Measurements from ENCODE around the gene PDIA5.

Gene PDIA5

GRCh38 chr3:123055352-123055751 lies 11.5 kb upstream of the PDIA5 start:
- no peak for TF ChIP-seq CTCF (IDR thresholded peaks at IDR 0.05; ENCODE audit: low read depth, low read length, missing control alignments)
- no peak for DNase-seq (ENCODE audit: low read depth)
- in situ Hi-C loops (cut with HindIII; ENCODE audit: low sequenced_read_pairs): no loop called here
- H3K4me3 ChIP-seq (ENCODE audit: low read depth, low read length): no peak overlapping the region

GRCh38 chr3:123058505-123058904 lies 8.3 kb upstream of the PDIA5 start:
- no peak for TF ChIP-seq CTCF (IDR thresholded peaks at IDR 0.05; ENCODE audit: low read depth, low read length, missing control alignments)
- in situ Hi-C loops (cut with HindIII; ENCODE audit: low sequenced_read_pairs): no loop called here

GRCh38 chr3:123060054-123060453 lies 6.8 kb upstream of the PDIA5 start:
- no peak overlapping the region for H3K4me3 ChIP-seq (ENCODE audit: low read depth, low read length)
- no peak for DNase-seq (ENCODE audit: low read depth)
- in situ Hi-C loops (cut with HindIII; ENCODE audit: low sequenced_read_pairs): no loop called here
- no peak for TF ChIP-seq CTCF (IDR thresholded peaks at IDR 0.05; ENCODE audit: low read depth, low read length, missing control alignments)

More at GRCh38 chr3:123058505-123058904, 8.3 kb upstream of the PDIA5 start:
- no peak overlapping the region for H3K4me3 ChIP-seq (ENCODE audit: low read depth, low read length)
- DNase-seq (ENCODE audit: low read depth): no peak

GRCh38 chr3:123061856-123062255 lies 5.0 kb upstream of the PDIA5 start:
- TF ChIP-seq CTCF (IDR thresholded peaks at IDR 0.05; ENCODE audit: low read depth, low read length, missing control alignments): no peak
- no peak for DNase-seq (ENCODE audit: low read depth)
- no peak overlapping the region for H3K4me3 ChIP-seq (ENCODE audit: low read depth, low read length)
- in situ Hi-C loops (cut with HindIII; ENCODE audit: low sequenced_read_pairs): no loop called here

- DNase-seq (ENCODE audit: low read depth): no peak
- no peak for TF ChIP-seq CTCF (IDR thresholded peaks at IDR 0.05; ENCODE audit: low read depth, low read length, missing control alignments)
- no peak overlapping the region for H3K4me3 ChIP-seq (ENCODE audit: low read depth, low read length)
- in situ Hi-C loops (cut with HindIII; ENCODE audit: low sequenced_read_pairs): no loop called here
These were observed 3.8 kb upstream of the PDIA5 start for GRCh38 chr3:123063034-123063433.

GRCh38 chr3:123064506-123064905 lies 2.3 kb upstream of the PDIA5 start:
- TF ChIP-seq CTCF (IDR thresholded peaks at IDR 0.05; ENCODE audit: low read depth, low read length, missing control alignments): no peak
- no peak for DNase-seq (ENCODE audit: low read depth)
- H3K4me3 ChIP-seq (ENCODE audit: low read depth, low read length): no peak overlapping the region
- in situ Hi-C loops (cut with HindIII; ENCODE audit: low sequenced_read_pairs): no loop called here

- no peak for DNase-seq (ENCODE audit: low read depth)
- in situ Hi-C loops (cut with HindIII; ENCODE audit: low sequenced_read_pairs): no loop called here
- H3K4me3 ChIP-seq (ENCODE audit: low read depth, low read length): no peak overlapping the region
- TF ChIP-seq CTCF (IDR thresholded peaks at IDR 0.05; ENCODE audit: low read depth, low read length, missing control alignments): no peak
These were observed 1.9 kb upstream of the PDIA5 start for GRCh38 chr3:123064914-123065313.

Data from astrocyte of the cerebellum (primary cell).